Liver (tissue), 9 donors: ENCODE measurements around the gene ATG10. TPM values are rescaled to one million over a fixed set of nuclear protein-coding genes. Genes with fewer than 3 reads are reported as not detected.

Experiments used
- DNase-seq: peaks from one replicate; pipeline ENCODE4 v3.0.0-alpha.2; 2017; ENCODE audit warnings: low spot score
- H3K27ac ChIP-seq, 2 donors: one replicate each; pipeline ENCODE4 v1.7.0; 2013; ENCODE audit warnings: inconsistent platforms in 2 of 2, low read length in 2 of 2, control low read depth in 1 of 2, low read depth in 1 of 2, mild to moderate bottlenecking in 1 of 2
- H3K27me3 ChIP-seq, 4 donors: one replicate each; pipeline versions ENCODE4 v1.6.1 to v1.7.0; 2013; ENCODE audit warnings: low read length in 3 of 4, inconsistent platforms in 1 of 4, mild to moderate bottlenecking in 1 of 4, moderate library complexity in 1 of 4; ENCODE audit not compliant: control insufficient read depth in 4 of 4, insufficient read depth in 4 of 4
- H3K36me3 ChIP-seq, 4 donors: one replicate each; pipeline versions ENCODE4 v1.6.1 to v1.7.0; 2013; ENCODE audit warnings: low read length in 3 of 4, mild to moderate bottlenecking in 3 of 4, low read depth in 1 of 4, moderate library complexity in 1 of 4; ENCODE audit not compliant: control insufficient read depth in 4 of 4, insufficient read depth in 3 of 4
- H3K4me1 ChIP-seq, 4 donors: one replicate each; pipeline versions ENCODE4 v1.6.1 to v1.7.0; 2013; ENCODE audit warnings: low read length in 3 of 4, mild to moderate bottlenecking in 3 of 4, moderate library complexity in 1 of 4; ENCODE audit not compliant: control insufficient read depth in 4 of 4, insufficient read depth in 4 of 4
- H3K4me3 ChIP-seq, 3 donors: one replicate each; pipeline versions ENCODE4 v1.6.1 to v1.7.0; 2013; ENCODE audit warnings: low read length in 3 of 3, control low read depth in 1 of 3, low read depth in 1 of 3, mild to moderate bottlenecking in 1 of 3
- H3K9ac ChIP-seq, 2 donors: one replicate each; pipeline ENCODE4 v1.7.0; 2013; ENCODE audit warnings: low read length in 2 of 2, mild to moderate bottlenecking in 2 of 2, moderate library complexity in 2 of 2, control low read depth in 1 of 2, low read depth in 1 of 2
- H3K9me3 ChIP-seq, 4 donors: one replicate each; pipeline versions ENCODE4 v1.6.1 to v1.7.0; 2013; ENCODE audit warnings: low read length in 3 of 4; ENCODE audit not compliant: control insufficient read depth in 4 of 4
- EGR1 ChIP-seq, 2 donors: IDR thresholded peaks; 2 replicates each; pipeline ENCODE4 v1.6.1; 2016 to 2018; ENCODE audit warnings: antibody characterized with exemption in 2 of 2, low read depth in 2 of 2
- FOXA1 ChIP-seq: IDR thresholded peaks from 2 replicates; pipeline ENCODE4 v1.6.1; 2016; ENCODE audit warnings: antibody characterized with exemption
- FOXA2 ChIP-seq: IDR thresholded peaks from 2 replicates; pipeline ENCODE4 v1.6.1; 2016; ENCODE audit warnings: antibody characterized with exemption
- GABPA ChIP-seq, 2 donors: IDR thresholded peaks in 1 of 2; conservative IDR thresholded peaks in 1 of 2; 2 replicates each; pipeline ENCODE4 v1.6.1; 2016; ENCODE audit warnings: antibody characterized with exemption in 2 of 2, mild to moderate bottlenecking in 1 of 2, moderate library complexity in 1 of 2
- HNF4A ChIP-seq, 2 donors: conservative IDR thresholded peaks; 2 replicates each; pipeline ENCODE4 v1.6.1; 2016; ENCODE audit warnings: antibody characterized with exemption in 2 of 2, mild to moderate bottlenecking in 2 of 2
- HNF4G ChIP-seq: IDR thresholded peaks from 2 replicates; pipeline ENCODE4 v1.6.1; 2016; ENCODE audit warnings: antibody characterized with exemption
- JUND ChIP-seq, 2 donors: IDR thresholded peaks; 2 replicates each; pipeline ENCODE4 v1.6.1; 2016; ENCODE audit warnings: antibody characterized with exemption in 2 of 2
- NR2F2 ChIP-seq: IDR thresholded peaks from 2 replicates; pipeline ENCODE4 v1.6.1; 2016; ENCODE audit warnings: antibody characterized with exemption
- RAD21 ChIP-seq, 2 donors: IDR thresholded peaks; 2 replicates each; pipeline ENCODE4 v1.6.1; 2016; ENCODE audit warnings: antibody characterized with exemption in 2 of 2, mild to moderate bottlenecking in 2 of 2
- RXRA ChIP-seq, 2 donors: IDR thresholded peaks; 2 replicates each; pipeline ENCODE4 v1.6.1; 2017 to 2018; ENCODE audit warnings: antibody characterized with exemption in 2 of 2, mild to moderate bottlenecking in 1 of 2
- SP1 ChIP-seq: IDR thresholded peaks from 2 replicates; pipeline ENCODE4 v1.6.1; 2018; ENCODE audit warnings: antibody characterized with exemption, mild to moderate bottlenecking
- TAF1 ChIP-seq: conservative IDR thresholded peaks from 2 replicates; pipeline ENCODE4 v1.6.1; 2016; ENCODE audit warnings: antibody characterized with exemption, mild to moderate bottlenecking
- YY1 ChIP-seq: IDR thresholded peaks from 2 replicates; pipeline ENCODE4 v1.6.1; 2016; ENCODE audit warnings: antibody characterized with exemption, mild to moderate bottlenecking
- WGBS: extraction: QIAGEN DNeasy Blood & Tissue Kit; methylation state at CpG from one replicate; pipeline ENCODE4 v1.1.7; 2013; 5-methylcytosine and 5-hydroxymethylcytosine counted together
- polyA plus RNA-seq, 2 donors: library from polyadenylated mRNA; stranded (reverse) in 1 of 2; unstranded in 1 of 2; fragments of 200-250 nt in 1 of 2; fragments of >200 nt in 1 of 2; fragmentation: Nextera tagmentation in 1 of 2; extraction: Ambion mirVana in 1 of 2; gene quantifications; one replicate each; pipeline versions ENCODE4 v1.2.1 to v1.2.3, GENCODE V29; 2013 to 2015
- total RNA-seq, 2 donors: library from RNA; depleted of rRNA; stranded (reverse); fragments of >200 nt; gene quantifications; one replicate each; pipeline ENCODE4 v1.2.3, GENCODE V29; 2014
- TF ChIP-seq, protein P1 (sequence below): IDR thresholded peaks from 2 replicates; pipeline ENCODE4 v1.6.1; 2016; ENCODE audit warnings: antibody characterized with exemption, mild to moderate bottlenecking
- TF ChIP-seq, protein P2 (sequence below): fragments of 150-350 bp; IDR thresholded peaks from 2 replicates; pipeline ENCODE4 v1.5.1; 2017; ENCODE audit warnings: improper control_type of control experiment, low read depth, low read length; ENCODE audit not compliant: missing input control
- TF ChIP-seq, protein P3 (sequence below): IDR thresholded peaks from 2 replicates; pipeline ENCODE4 v1.6.1; 2016; ENCODE audit warnings: antibody characterized with exemption
- TF ChIP-seq, protein P4 (sequence below): IDR thresholded peaks from 2 replicates; pipeline ENCODE4 v1.6.1; 2016; ENCODE audit warnings: antibody characterized with exemption
- TF ChIP-seq, protein P5 (sequence below): IDR thresholded peaks from 2 replicates; pipeline ENCODE4 v1.6.1; 2016; ENCODE audit warnings: antibody characterized with exemption
- donor health status: healthy.
- donor health status: healthy.
- donor health status: healthy.
- donor health status: healthy.
- donor health status: healthy.

Gene ATG10
- total and polyA plus RNA-seq, 4 donors = 3.1 to 7.8 (median 7.4) TPM

DNA sequence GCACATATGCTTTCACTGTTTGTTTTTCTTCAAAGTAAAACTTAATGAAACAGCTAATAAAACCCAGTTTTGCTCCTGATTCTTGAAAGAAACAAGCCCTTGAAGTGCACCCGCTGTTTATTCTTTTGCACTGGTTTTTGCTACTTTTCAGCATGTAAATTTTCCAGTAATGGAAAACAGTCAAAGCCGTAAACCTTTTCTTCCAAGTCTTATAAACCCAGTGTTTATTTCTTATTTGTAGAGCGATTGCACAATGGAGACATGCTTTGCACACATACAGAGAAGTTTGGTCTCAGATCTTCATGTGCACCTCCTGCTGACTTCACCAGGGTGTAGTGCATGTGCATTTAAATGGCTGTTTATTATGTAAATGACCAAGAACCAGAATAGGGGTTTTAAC, 51.8 kb downstream of the ATG10 start:
- Histone ChIP-seq H3K9me3 (no peaks in the 10 kb centered on the region), H3K9ac (no peak overlapping the region), H3K4me3 (no peak overlapping the region), H3K4me1 (peaks cover 0 to 3% (median 0%) of the 10 kb centered on the region in 4 donors), H3K27ac (no peak overlapping the region), H3K27me3 (no peaks in the 10 kb centered on the region), H3K36me3 (no peaks in the 10 kb centered on the region)
- TF ChIP-seq JUND (IDR thresholded peaks at IDR 0.05) (no peak), RXRA (IDR thresholded peaks at IDR 0.05) (no peak), HNF4A (conservative IDR thresholded peaks at IDR 0.05) (no peak), FOXA2 (no peak), EGR1 (IDR thresholded peaks at IDR 0.05; ENCODE audit: low read depth in 2 of 2) (no peak), NR2F2 (no peak), SP1 (no peak), RAD21 (IDR thresholded peaks at IDR 0.05) (no peak), TAF1 (no peak)
- TF ChIP-seq, protein P1, sequence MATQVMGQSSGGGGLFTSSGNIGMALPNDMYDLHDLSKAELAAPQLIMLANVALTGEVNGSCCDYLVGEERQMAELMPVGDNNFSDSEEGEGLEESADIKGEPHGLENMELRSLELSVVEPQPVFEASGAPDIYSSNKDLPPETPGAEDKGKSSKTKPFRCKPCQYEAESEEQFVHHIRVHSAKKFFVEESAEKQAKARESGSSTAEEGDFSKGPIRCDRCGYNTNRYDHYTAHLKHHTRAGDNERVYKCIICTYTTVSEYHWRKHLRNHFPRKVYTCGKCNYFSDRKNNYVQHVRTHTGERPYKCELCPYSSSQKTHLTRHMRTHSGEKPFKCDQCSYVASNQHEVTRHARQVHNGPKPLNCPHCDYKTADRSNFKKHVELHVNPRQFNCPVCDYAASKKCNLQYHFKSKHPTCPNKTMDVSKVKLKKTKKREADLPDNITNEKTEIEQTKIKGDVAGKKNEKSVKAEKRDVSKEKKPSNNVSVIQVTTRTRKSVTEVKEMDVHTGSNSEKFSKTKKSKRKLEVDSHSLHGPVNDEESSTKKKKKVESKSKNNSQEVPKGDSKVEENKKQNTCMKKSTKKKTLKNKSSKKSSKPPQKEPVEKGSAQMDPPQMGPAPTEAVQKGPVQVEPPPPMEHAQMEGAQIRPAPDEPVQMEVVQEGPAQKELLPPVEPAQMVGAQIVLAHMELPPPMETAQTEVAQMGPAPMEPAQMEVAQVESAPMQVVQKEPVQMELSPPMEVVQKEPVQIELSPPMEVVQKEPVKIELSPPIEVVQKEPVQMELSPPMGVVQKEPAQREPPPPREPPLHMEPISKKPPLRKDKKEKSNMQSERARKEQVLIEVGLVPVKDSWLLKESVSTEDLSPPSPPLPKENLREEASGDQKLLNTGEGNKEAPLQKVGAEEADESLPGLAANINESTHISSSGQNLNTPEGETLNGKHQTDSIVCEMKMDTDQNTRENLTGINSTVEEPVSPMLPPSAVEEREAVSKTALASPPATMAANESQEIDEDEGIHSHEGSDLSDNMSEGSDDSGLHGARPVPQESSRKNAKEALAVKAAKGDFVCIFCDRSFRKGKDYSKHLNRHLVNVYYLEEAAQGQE = no peak
- WGBS = 93% methylated on average over 3 of the region's 3 CpGs
- no peak for DNase-seq

DNA sequence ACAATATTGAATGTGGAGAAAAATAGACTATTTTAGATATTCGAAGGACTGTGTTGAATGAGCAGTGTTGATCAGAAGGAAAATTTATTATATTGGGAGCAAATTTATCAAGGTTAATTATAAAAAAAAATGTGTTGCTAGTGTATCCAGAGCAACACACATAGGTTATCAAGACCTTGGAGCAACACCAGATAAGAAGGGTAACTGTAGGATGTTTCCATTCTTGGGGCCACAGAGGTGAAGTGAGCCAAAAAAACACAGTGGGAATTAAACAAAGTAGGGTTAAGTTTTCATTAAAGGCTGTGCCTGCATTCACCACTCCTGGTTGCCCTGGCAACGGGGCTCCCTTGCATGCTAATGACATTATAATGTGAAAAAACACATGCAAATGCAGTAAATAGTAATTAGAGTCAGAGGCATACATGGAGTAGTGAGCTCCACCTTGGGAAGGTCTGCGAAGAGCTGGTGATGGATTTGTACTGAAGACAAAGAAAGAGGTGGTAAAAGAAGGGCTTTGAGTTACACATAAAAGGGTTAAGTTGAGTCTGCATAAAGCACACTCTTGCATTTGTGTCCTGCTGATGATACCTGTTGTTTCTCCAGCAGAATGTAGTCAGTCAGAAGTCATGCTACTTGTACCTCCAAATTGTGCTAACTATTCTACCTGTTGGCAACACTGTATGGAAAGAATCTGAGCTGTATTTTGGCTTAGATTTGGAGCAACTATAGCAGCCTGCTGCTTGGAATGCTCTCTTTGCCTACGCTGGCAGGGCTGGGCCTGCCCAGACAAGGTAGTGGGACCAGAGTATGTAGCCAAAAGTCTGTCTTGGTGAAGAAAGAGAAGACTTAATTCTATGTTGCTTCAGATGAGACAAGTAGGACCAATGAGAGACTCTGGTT, 59.6 kb downstream of the ATG10 start:
- Histone ChIP-seq H3K9ac (no peak overlapping the region), H3K36me3 (no peaks in the 10 kb centered on the region), H3K27ac (no peak overlapping the region), H3K9me3 (no peaks in the 10 kb centered on the region), H3K27me3 (no peaks in the 10 kb centered on the region), H3K4me1 (no peaks in the 10 kb centered on the region), H3K4me3 (no peak overlapping the region)
- 88% methylated on average over 4 of the region's 4 CpGs for WGBS
- TF ChIP-seq, protein P1 = no peak
- TF ChIP-seq FOXA2 = no peak
- TF ChIP-seq EGR1 (IDR thresholded peaks at IDR 0.05; ENCODE audit: low read depth in 2 of 2) = no peak
- no peak for TF ChIP-seq FOXA1
- TF ChIP-seq, protein P2, sequence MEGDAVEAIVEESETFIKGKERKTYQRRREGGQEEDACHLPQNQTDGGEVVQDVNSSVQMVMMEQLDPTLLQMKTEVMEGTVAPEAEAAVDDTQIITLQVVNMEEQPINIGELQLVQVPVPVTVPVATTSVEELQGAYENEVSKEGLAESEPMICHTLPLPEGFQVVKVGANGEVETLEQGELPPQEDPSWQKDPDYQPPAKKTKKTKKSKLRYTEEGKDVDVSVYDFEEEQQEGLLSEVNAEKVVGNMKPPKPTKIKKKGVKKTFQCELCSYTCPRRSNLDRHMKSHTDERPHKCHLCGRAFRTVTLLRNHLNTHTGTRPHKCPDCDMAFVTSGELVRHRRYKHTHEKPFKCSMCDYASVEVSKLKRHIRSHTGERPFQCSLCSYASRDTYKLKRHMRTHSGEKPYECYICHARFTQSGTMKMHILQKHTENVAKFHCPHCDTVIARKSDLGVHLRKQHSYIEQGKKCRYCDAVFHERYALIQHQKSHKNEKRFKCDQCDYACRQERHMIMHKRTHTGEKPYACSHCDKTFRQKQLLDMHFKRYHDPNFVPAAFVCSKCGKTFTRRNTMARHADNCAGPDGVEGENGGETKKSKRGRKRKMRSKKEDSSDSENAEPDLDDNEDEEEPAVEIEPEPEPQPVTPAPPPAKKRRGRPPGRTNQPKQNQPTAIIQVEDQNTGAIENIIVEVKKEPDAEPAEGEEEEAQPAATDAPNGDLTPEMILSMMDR = no peak
- TF ChIP-seq RAD21 (IDR thresholded peaks at IDR 0.05) = no peak
- TF ChIP-seq, protein P3, sequence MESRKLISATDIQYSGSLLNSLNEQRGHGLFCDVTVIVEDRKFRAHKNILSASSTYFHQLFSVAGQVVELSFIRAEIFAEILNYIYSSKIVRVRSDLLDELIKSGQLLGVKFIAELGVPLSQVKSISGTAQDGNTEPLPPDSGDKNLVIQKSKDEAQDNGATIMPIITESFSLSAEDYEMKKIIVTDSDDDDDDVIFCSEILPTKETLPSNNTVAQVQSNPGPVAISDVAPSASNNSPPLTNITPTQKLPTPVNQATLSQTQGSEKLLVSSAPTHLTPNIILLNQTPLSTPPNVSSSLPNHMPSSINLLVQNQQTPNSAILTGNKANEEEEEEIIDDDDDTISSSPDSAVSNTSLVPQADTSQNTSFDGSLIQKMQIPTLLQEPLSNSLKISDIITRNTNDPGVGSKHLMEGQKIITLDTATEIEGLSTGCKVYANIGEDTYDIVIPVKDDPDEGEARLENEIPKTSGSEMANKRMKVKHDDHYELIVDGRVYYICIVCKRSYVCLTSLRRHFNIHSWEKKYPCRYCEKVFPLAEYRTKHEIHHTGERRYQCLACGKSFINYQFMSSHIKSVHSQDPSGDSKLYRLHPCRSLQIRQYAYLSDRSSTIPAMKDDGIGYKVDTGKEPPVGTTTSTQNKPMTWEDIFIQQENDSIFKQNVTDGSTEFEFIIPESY = no peak
- TF ChIP-seq GABPA (IDR thresholded peaks at IDR 0.05 in 1 of 2, conservative IDR thresholded peaks at IDR 0.05 in 1 of 2) = no peak
- TF ChIP-seq JUND (IDR thresholded peaks at IDR 0.05) = no peak
- TF ChIP-seq, protein P4, sequence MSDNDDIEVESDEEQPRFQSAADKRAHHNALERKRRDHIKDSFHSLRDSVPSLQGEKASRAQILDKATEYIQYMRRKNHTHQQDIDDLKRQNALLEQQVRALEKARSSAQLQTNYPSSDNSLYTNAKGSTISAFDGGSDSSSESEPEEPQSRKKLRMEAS = no peak
- TF ChIP-seq HNF4A (conservative IDR thresholded peaks at IDR 0.05) = no peak
- TF ChIP-seq HNF4G = no peak
- no peak for TF ChIP-seq NR2F2
- no peak for TF ChIP-seq RXRA (IDR thresholded peaks at IDR 0.05)
- TF ChIP-seq TAF1 = no peak
- TF ChIP-seq SP1 = no peak
- TF ChIP-seq YY1 = no peak
- TF ChIP-seq, protein P5, sequence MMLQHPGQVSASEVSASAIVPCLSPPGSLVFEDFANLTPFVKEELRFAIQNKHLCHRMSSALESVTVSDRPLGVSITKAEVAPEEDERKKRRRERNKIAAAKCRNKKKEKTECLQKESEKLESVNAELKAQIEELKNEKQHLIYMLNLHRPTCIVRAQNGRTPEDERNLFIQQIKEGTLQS = no peak
- no peak for DNase-seq
